ENCODE results near the gene ZFAND3.

GRCh38 chr6:38184585-38185080 lies 365.1 kb downstream of the ZFAND3 start:
- TF ChIP-seq CTCF (IDR thresholded peaks at IDR 0.05; ENCODE audit: extremely low read depth in 1 of 2, insufficient read depth in 1 of 2, low read depth in 1 of 2, low read length in 2 of 2) (no peak), POLR2A (IDR thresholded peaks at IDR 0.05; ENCODE audit: low read depth, low read length) (no peak), JUN (IDR thresholded peaks at IDR 0.05; ENCODE audit: borderline replicate concordance, insufficient read depth, insufficient read length, low read depth) (no peak), POLR2AphosphoS5 (IDR thresholded peaks at IDR 0.05; ENCODE audit: insufficient read depth, low read depth, low read length) (no peak), FOS (IDR thresholded peaks at IDR 0.05; ENCODE audit: borderline replicate concordance, insufficient read depth, low read length) (no peak), EZH2 (IDR thresholded peaks at IDR 0.05; ENCODE audit: borderline replicate concordance, low read depth, low read length, severe bottlenecking) (no peak), MYC (IDR thresholded peaks at IDR 0.05; ENCODE audit: low read depth, low read length) (no peak), GATA2 (IDR thresholded peaks at IDR 0.05; ENCODE audit: insufficient read depth, insufficient read length, low read depth, low read length) (no peak)
- TF ChIP-seq, protein P1, sequence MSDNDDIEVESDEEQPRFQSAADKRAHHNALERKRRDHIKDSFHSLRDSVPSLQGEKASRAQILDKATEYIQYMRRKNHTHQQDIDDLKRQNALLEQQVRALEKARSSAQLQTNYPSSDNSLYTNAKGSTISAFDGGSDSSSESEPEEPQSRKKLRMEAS (IDR thresholded peaks at IDR 0.05; ENCODE audit: insufficient read depth, insufficient read length) = no peak
